ENCODE results near the gene MYBPH.
A peak's percentile ranks its signal among the peaks of the same experiment; 100 is the strongest.

MYBPH gene

GRCh38 chr1:203175237-203175826 lies at the start of gene MYBPH:
MYBPH (minus strand) TSS chr1:203175826; CDS start chr1:203175755, 71 bp downstream.
- DNase-seq (ENCODE audit: low spot score) = no peak

- no peak for DNase-seq (ENCODE audit: low spot score)
Observed at GRCh38 chr1:203225071-203225470, 49.4 kb upstream of the MYBPH start.

GRCh38 chr1:203223012-203223775 lies 47.6 kb upstream of the MYBPH start:
- no peak for DNase-seq (ENCODE audit: low spot score)

- DNase-seq (ENCODE audit: low spot score) = no peak
Observed at GRCh38 chr1:203219934-203220333, 44.3 kb upstream of the MYBPH start.

GRCh38 chr1:203219171-203219570 lies 43.5 kb upstream of the MYBPH start:
- no peak for DNase-seq (ENCODE audit: low spot score)

GRCh38 chr1:203217668-203218067 lies 42.0 kb upstream of the MYBPH start:
- no peak for DNase-seq (ENCODE audit: low spot score)

GRCh38 chr1:203217139-203217655 lies 41.6 kb upstream of the MYBPH start:
- DNase-seq (ENCODE audit: low spot score) = no peak

GRCh38 chr1:203216274-203217138 lies 40.9 kb upstream of the MYBPH start:
- peak; percentile 75 for DNase-seq (ENCODE audit: low spot score)

GRCh38 chr1:203215573-203215972 lies 39.9 kb upstream of the MYBPH start:
- DNase-seq (ENCODE audit: low spot score) = no peak

- no peak for DNase-seq (ENCODE audit: low spot score)
Observed at GRCh38 chr1:203214871-203215270, 39.2 kb upstream of the MYBPH start.

- no peak for DNase-seq (ENCODE audit: low spot score)
Observed at GRCh38 chr1:203213126-203213525, 37.5 kb upstream of the MYBPH start.

GRCh38 chr1:203211812-203212211 lies 36.2 kb upstream of the MYBPH start:
- DNase-seq (ENCODE audit: low spot score) = no peak

GRCh38 chr1:203210988-203211387 lies 35.4 kb upstream of the MYBPH start:
- DNase-seq (ENCODE audit: low spot score) = no peak

- DNase-seq (ENCODE audit: low spot score) = no peak
Observed at GRCh38 chr1:203210350-203210749, 34.7 kb upstream of the MYBPH start.

- no peak for DNase-seq (ENCODE audit: low spot score)
Observed at GRCh38 chr1:203208181-203208580, 32.6 kb upstream of the MYBPH start.

- DNase-seq (ENCODE audit: low spot score) = no peak
Observed at GRCh38 chr1:203207751-203208150, 32.1 kb upstream of the MYBPH start.

- no peak for DNase-seq (ENCODE audit: low spot score)
Observed at GRCh38 chr1:203206129-203206687, 30.6 kb upstream of the MYBPH start.

GRCh38 chr1:203204756-203205155 lies 29.1 kb upstream of the MYBPH start:
- no peak for DNase-seq (ENCODE audit: low spot score)

- DNase-seq (ENCODE audit: low spot score) = no peak
Observed at GRCh38 chr1:203202431-203203245, 27.0 kb upstream of the MYBPH start.

- DNase-seq (ENCODE audit: low spot score) = no peak
Observed at GRCh38 chr1:203201516-203202205, 26.0 kb upstream of the MYBPH start.

- no peak for DNase-seq (ENCODE audit: low spot score)
Observed at GRCh38 chr1:203200916-203201315, 25.3 kb upstream of the MYBPH start.
